ENCODE measurements around the gene MCUR1.
A peak's percentile ranks its signal among the peaks of the same experiment; 100 is the strongest.

The MCUR1 gene

GRCh38 chr6:13810688-13811446 lies 3.5 kb downstream of the MCUR1 start:
- H3K27ac ChIP-seq (ENCODE audit: low read length): no peak overlapping the region
- H3K9me3 ChIP-seq (ENCODE audit: control insufficient read depth, insufficient read depth, low read length): no peaks in the 10 kb centered on the region
- 0 out of 2 replicates have a peak, but pooled peaks cover 1% of the 10 kb centered on the region for H3K4me1 ChIP-seq (ENCODE audit: control insufficient read depth, insufficient read depth, low read length)
- no peak overlapping the region for H3K4me3 ChIP-seq (ENCODE audit: low read length)
- no peaks in the 10 kb centered on the region for H3K27me3 ChIP-seq (ENCODE audit: control insufficient read depth, insufficient read depth, low read length)
- no CpG with 5 or more reads among the region's 3 CpGs for whole genome bisulfite sequencing (ENCODE audit: insufficient coverage, insufficient read length)
- H3K36me3 ChIP-seq (ENCODE audit: control insufficient read depth, insufficient read depth, low read length): no peaks in the 10 kb centered on the region
- DNase-seq (ENCODE audit: low read depth, low spot score): no peak

- Histone ChIP-seq H3K27me3 (ENCODE audit: control insufficient read depth, insufficient read depth, low read length) (no peaks in the 10 kb centered on the region), H3K9me3 (ENCODE audit: control insufficient read depth, insufficient read depth, low read length) (no peaks in the 10 kb centered on the region), H3K4me1 (ENCODE audit: control insufficient read depth, insufficient read depth, low read length) (0 out of 2 replicates have a peak, but pooled peaks cover 1% of the 10 kb centered on the region), H3K36me3 (ENCODE audit: control insufficient read depth, insufficient read depth, low read length) (no peaks in the 10 kb centered on the region), H3K27ac (ENCODE audit: low read length) (no peak overlapping the region), H3K4me3 (ENCODE audit: low read length) (no peak overlapping the region)
- DNase-seq (ENCODE audit: low read depth, low spot score): no peak
- no CpG with 5 or more reads among the region's 4 CpGs for WGBS (ENCODE audit: insufficient coverage, insufficient read length)
Observed at GRCh38 chr6:13808801-13809200, 5.6 kb downstream of the MCUR1 start.

DNA sequence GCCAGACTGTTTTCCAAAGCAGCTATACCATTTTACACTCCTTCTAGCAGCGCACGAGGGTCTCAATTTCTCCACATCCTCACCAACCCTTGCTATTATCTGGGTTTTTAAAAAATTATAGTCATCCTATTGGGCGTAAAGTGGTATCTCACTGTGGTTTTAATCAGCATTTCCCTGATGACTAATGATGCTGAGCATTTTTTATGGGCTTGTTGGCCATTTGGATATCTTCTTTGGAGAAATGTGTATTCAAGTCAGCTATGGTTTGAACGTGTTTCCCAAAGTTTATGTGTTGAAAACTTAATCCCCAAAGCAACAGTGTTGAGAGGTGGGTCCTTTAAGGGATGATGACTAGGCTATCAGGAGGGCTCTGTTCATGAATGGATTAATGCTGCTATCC lies 6.7 kb downstream of the MCUR1 start:
- no peak for DNase-seq (ENCODE audit: low read depth, low spot score)
- WGBS (ENCODE audit: insufficient coverage, insufficient read length): no CpG with 5 or more reads among the region's 4 CpGs
- no peak overlapping the region for H3K27ac ChIP-seq (ENCODE audit: low read length)
- H3K36me3 ChIP-seq (ENCODE audit: control insufficient read depth, insufficient read depth, low read length): no peaks in the 10 kb centered on the region
- H3K4me3 ChIP-seq (ENCODE audit: low read length): no peak overlapping the region
- H3K27me3 ChIP-seq (ENCODE audit: control insufficient read depth, insufficient read depth, low read length): no peaks in the 10 kb centered on the region
- 0 out of 2 replicates have a peak, but pooled peaks cover 1% of the 10 kb centered on the region for H3K4me1 ChIP-seq (ENCODE audit: control insufficient read depth, insufficient read depth, low read length)
- no peaks in the 10 kb centered on the region for H3K9me3 ChIP-seq (ENCODE audit: control insufficient read depth, insufficient read depth, low read length)

- DNase-seq (ENCODE audit: low read depth, low spot score): no peak
- no CpG with 5 or more reads among the region's 4 CpGs for WGBS (ENCODE audit: insufficient coverage, insufficient read length)
- H3K4me1 ChIP-seq (ENCODE audit: control insufficient read depth, insufficient read depth, low read length): no peaks in the 10 kb centered on the region
- H3K27me3 ChIP-seq (ENCODE audit: control insufficient read depth, insufficient read depth, low read length): no peaks in the 10 kb centered on the region
- H3K9me3 ChIP-seq (ENCODE audit: control insufficient read depth, insufficient read depth, low read length): no peaks in the 10 kb centered on the region
- no peak overlapping the region for H3K4me3 ChIP-seq (ENCODE audit: low read length)
- H3K36me3 ChIP-seq (ENCODE audit: control insufficient read depth, insufficient read depth, low read length): no peaks in the 10 kb centered on the region
- no peak overlapping the region for H3K27ac ChIP-seq (ENCODE audit: low read length)
Observed at GRCh38 chr6:13803581-13803980, 10.8 kb downstream of the MCUR1 start.

DNA sequence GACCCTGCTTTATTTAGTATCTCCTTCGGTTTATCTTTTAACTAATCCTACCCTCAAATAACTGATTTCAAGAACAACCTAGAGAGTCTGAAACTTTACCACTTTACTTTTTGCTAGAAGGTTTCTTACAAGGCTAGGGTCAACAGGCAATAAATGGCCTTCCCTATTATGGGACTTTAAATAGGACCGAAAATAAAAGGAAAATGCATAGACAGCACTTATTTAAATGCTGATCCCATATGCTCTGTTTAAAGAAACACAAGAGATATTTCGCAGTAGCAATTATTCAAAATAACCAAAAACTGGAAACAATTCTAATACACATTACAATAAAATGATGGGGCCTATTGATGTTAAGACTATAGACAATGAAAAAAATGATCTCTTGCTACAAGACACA lies 13.7 kb downstream of the MCUR1 start:
- Histone ChIP-seq H3K9me3 (ENCODE audit: control insufficient read depth, insufficient read depth, low read length) (no peaks in the 10 kb centered on the region), H3K27ac (ENCODE audit: low read length) (no peak overlapping the region), H3K36me3 (ENCODE audit: control insufficient read depth, insufficient read depth, low read length) (no peaks in the 10 kb centered on the region), H3K4me1 (ENCODE audit: control insufficient read depth, insufficient read depth, low read length) (no peaks in the 10 kb centered on the region), H3K27me3 (ENCODE audit: control insufficient read depth, insufficient read depth, low read length) (no peaks in the 10 kb centered on the region), H3K4me3 (ENCODE audit: low read length) (no peak overlapping the region)
- no CpG with 5 or more reads among the region's 3 CpGs for WGBS (ENCODE audit: insufficient coverage, insufficient read length)
- DNase-seq (ENCODE audit: low read depth, low spot score): no peak

DNA sequence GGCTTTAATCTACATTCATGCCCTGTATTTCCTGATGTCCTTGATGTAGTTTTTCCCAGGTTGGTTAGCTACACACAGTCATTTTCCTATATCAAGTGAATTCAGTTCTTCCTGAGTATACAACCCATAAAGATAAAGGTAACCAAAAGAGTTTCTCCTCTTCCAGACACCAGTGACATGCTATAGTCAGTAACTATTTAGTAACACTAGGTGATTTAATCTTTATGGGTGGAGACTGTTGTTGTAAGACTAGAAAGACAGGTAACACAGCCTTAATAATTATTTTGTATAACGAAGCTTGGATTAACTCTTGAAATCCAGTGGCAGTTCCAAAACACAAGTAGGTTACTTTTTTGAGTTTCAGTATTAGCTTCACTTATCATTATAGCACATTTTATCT lies 17.6 kb downstream of the MCUR1 start:
- Histone ChIP-seq H3K27ac (ENCODE audit: low read length) (no peak overlapping the region), H3K27me3 (ENCODE audit: control insufficient read depth, insufficient read depth, low read length) (no peaks in the 10 kb centered on the region), H3K9me3 (ENCODE audit: control insufficient read depth, insufficient read depth, low read length) (no peaks in the 10 kb centered on the region), H3K36me3 (ENCODE audit: control insufficient read depth, insufficient read depth, low read length) (no peaks in the 10 kb centered on the region), H3K4me1 (ENCODE audit: control insufficient read depth, insufficient read depth, low read length) (no peaks in the 10 kb centered on the region), H3K4me3 (ENCODE audit: low read length) (no peak overlapping the region)
- no CpG with 5 or more reads among the region's 1 CpG for WGBS (ENCODE audit: insufficient coverage, insufficient read length)
- no peak for DNase-seq (ENCODE audit: low read depth, low spot score)

DNA sequence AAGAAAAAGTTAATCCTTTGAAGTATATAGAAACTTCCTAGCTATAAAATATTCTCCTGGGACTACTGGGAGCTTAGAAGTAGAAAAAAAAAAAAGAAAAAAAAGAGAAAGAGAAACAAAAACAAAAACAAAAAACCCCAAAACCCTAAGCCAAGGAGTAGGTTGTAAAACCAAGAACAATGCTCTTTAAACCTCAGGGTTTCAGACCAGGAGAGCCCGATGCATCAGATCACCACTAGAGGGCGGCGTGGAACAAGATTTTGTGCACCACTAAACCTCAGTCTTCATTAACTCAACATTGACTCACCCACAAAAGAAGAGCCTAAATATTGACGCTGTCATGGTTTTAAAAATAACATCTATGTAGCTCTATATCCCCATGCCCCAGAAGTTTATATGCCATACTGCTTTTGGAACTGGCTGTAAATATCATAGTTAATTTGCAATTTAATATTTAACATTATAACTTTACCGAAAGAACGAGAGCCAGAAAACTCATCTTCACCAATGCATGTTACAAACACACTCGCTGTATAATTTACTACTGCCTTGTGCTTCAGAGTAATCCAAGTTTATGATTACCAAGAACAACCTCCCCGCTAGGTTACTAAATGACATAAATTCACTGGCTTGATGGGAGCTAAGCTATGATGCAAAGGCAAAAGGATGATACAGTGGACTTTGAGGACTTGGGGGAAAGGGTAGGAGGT lies 19.2 kb downstream of the MCUR1 start:
- Histone ChIP-seq H3K4me3 (ENCODE audit: low read length) (no peak overlapping the region), H3K36me3 (ENCODE audit: control insufficient read depth, insufficient read depth, low read length) (no peaks in the 10 kb centered on the region)

DNA sequence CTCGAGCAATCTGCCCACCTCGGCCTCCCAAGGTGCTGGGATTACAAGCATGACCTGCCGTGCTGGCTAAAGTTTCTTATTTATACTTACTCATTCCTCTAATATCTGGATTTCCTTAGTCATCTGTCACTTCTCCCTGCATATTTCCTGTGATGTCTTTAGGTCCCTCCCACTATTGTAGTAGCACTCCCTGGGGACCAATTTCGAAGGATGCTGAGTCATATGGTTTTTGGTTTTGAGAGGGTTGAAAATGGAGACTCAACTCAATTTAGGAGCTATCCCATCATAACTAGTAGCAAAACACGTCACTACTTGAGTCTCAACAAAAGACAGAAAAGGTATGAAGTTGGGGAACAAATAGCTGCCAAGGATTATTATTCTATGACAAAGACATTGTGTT lies 20.2 kb downstream of the MCUR1 start:
- no peak for DNase-seq (ENCODE audit: low read depth, low spot score)
- WGBS (ENCODE audit: insufficient coverage, insufficient read length): no CpG with 5 or more reads among the region's 5 CpGs
- no peak overlapping the region for H3K4me3 ChIP-seq (ENCODE audit: low read length)
- no peaks in the 10 kb centered on the region for H3K9me3 ChIP-seq (ENCODE audit: control insufficient read depth, insufficient read depth, low read length)
- H3K27me3 ChIP-seq (ENCODE audit: control insufficient read depth, insufficient read depth, low read length): no peaks in the 10 kb centered on the region
- H3K36me3 ChIP-seq (ENCODE audit: control insufficient read depth, insufficient read depth, low read length): no peaks in the 10 kb centered on the region
- H3K4me1 ChIP-seq (ENCODE audit: control insufficient read depth, insufficient read depth, low read length): no peaks in the 10 kb centered on the region
- H3K27ac ChIP-seq (ENCODE audit: low read length): no peak overlapping the region

More for the DNA sequence above, 19.2 kb downstream of the MCUR1 start:
- WGBS (ENCODE audit: insufficient coverage, insufficient read length): no CpG with 5 or more reads among the region's 8 CpGs
- H3K9me3 ChIP-seq (ENCODE audit: control insufficient read depth, insufficient read depth, low read length): no peaks in the 10 kb centered on the region
- H3K4me1 ChIP-seq (ENCODE audit: control insufficient read depth, insufficient read depth, low read length): no peaks in the 10 kb centered on the region
- H3K27me3 ChIP-seq (ENCODE audit: control insufficient read depth, insufficient read depth, low read length): no peaks in the 10 kb centered on the region
- no peak overlapping the region for H3K27ac ChIP-seq (ENCODE audit: low read length)
- peak; percentile 54 for DNase-seq (ENCODE audit: low read depth, low spot score)

- Histone ChIP-seq H3K36me3 (ENCODE audit: control insufficient read depth, insufficient read depth, low read length) (no peaks in the 10 kb centered on the region), H3K27ac (ENCODE audit: low read length) (no peak overlapping the region), H3K27me3 (ENCODE audit: control insufficient read depth, insufficient read depth, low read length) (no peaks in the 10 kb centered on the region), H3K9me3 (ENCODE audit: control insufficient read depth, insufficient read depth, low read length) (no peaks in the 10 kb centered on the region), H3K4me1 (ENCODE audit: control insufficient read depth, insufficient read depth, low read length) (no peaks in the 10 kb centered on the region), H3K4me3 (ENCODE audit: low read length) (no peak overlapping the region)
- no peak for DNase-seq (ENCODE audit: low read depth, low spot score)
- no CpG with 5 or more reads among the region's 1 CpG for WGBS (ENCODE audit: insufficient coverage, insufficient read length)
Observed at GRCh38 chr6:13789746-13790145, 24.6 kb downstream of the MCUR1 start.

GRCh38 chr6:13788820-13789219 lies 25.5 kb downstream of the MCUR1 start:
- no peak for DNase-seq (ENCODE audit: low read depth, low spot score)
- WGBS (ENCODE audit: insufficient coverage, insufficient read length): no CpG with 5 or more reads among the region's 6 CpGs
- Histone ChIP-seq H3K9me3 (ENCODE audit: control insufficient read depth, insufficient read depth, low read length) (no peaks in the 10 kb centered on the region), H3K27ac (ENCODE audit: low read length) (no peak overlapping the region), H3K4me1 (ENCODE audit: control insufficient read depth, insufficient read depth, low read length) (no peaks in the 10 kb centered on the region), H3K4me3 (ENCODE audit: low read length) (no peak overlapping the region), H3K36me3 (ENCODE audit: control insufficient read depth, insufficient read depth, low read length) (no peaks in the 10 kb centered on the region), H3K27me3 (ENCODE audit: control insufficient read depth, insufficient read depth, low read length) (no peaks in the 10 kb centered on the region)
